GM23338 (cell line): ENCODE data around the gene COMMD3. TPM values are rescaled to one million over a fixed set of nuclear protein-coding genes. Genes with fewer than 3 reads are reported as not detected.

ENCODE experiments used
- ATAC-seq: fragments of 200-7000 bp; cut with Tn5 transposase; 3 replicates; pipeline ENCODE4 v1.9.1; 2020
- DNase-seq: peaks from one replicate; pipeline ENCODE4 v3.0.0-alpha.2; 2015; ENCODE audit warnings: low spot score
- H2AFZ ChIP-seq: fragments of 200-600 bp; sonication (generic); 2 replicates; pipeline ENCODE4 v1.8.0; 2016; ENCODE audit warnings: antibody characterized with exemption, mild to moderate bottlenecking, moderate library complexity
- H3F3A ChIP-seq: fragments of 200-600 bp; sonication (generic); replicated peaks from 2 replicates; pipeline ENCODE4 v1.8.0; 2017; ENCODE audit warnings: antibody characterized with exemption, mixed run types, low read depth
- H3K27ac ChIP-seq: fragments of 200-600 bp; sonication (generic); 2 replicates; pipeline ENCODE4 v1.6.1; 2016; ENCODE audit warnings: low read depth
- H3K27me3 ChIP-seq: fragments of 200-600 bp; sonication (generic); 2 replicates; pipeline ENCODE4 v1.8.0; 2016; ENCODE audit warnings: mild to moderate bottlenecking, mixed run types, moderate library complexity; ENCODE audit not compliant: insufficient read depth
- H3K36me3 ChIP-seq: fragments of 200-600 bp; sonication (generic); 2 replicates; pipeline ENCODE4 v1.8.0; 2016; ENCODE audit warnings: mild to moderate bottlenecking; ENCODE audit not compliant: insufficient read depth
- H3K4me1 ChIP-seq: fragments of 200-600 bp; sonication (generic); 2 replicates; pipeline ENCODE4 v1.8.0; 2016; ENCODE audit warnings: mild to moderate bottlenecking, moderate library complexity; ENCODE audit not compliant: insufficient read depth
- H3K4me2 ChIP-seq: fragments of 200-600 bp; sonication (generic); 2 replicates; pipeline ENCODE4 v1.7.1; 2017; ENCODE audit warnings: mixed run types
- H3K4me3 ChIP-seq: fragments of 200-600 bp; sonication (generic); 2 replicates; pipeline ENCODE4 v1.6.1; 2016; ENCODE audit warnings: mixed run types
- H3K79me2 ChIP-seq: fragments of 200-600 bp; sonication (generic); replicated peaks from 2 replicates; pipeline ENCODE4 v1.8.0; 2017; ENCODE audit warnings: mild to moderate bottlenecking; ENCODE audit not compliant: insufficient read depth
- H3K9me2 ChIP-seq: fragments of 200-600 bp; sonication (generic); 2 replicates; pipeline ENCODE4 v1.8.0; 2017; ENCODE audit not compliant: insufficient read depth
- H4K20me1 ChIP-seq: fragments of 200-600 bp; sonication (generic); replicated peaks from 2 replicates; pipeline ENCODE4 v1.8.0; 2017; ENCODE audit warnings: mild to moderate bottlenecking; ENCODE audit not compliant: insufficient read depth
- H3K27ac Mint-ChIP-seq: 2 replicates; pipeline ENCODE4 v1.8.0; 2020; ENCODE audit warnings: inconsistent platforms, mild to moderate bottlenecking, moderate library complexity, mixed read lengths
- H3K27me3 Mint-ChIP-seq: 3 replicates; pipeline ENCODE4 v1.8.0; 2022; ENCODE audit warnings: low read depth, mild to moderate bottlenecking, moderate library complexity, mixed read lengths, inconsistent platforms; ENCODE audit not compliant: insufficient read depth, poor library complexity
- H3K36me3 Mint-ChIP-seq: 3 replicates; pipeline ENCODE4 v1.8.0; 2021; ENCODE audit warnings: low read depth, mild to moderate bottlenecking, inconsistent platforms, moderate library complexity, mixed read lengths
- H3K4me1 Mint-ChIP-seq: 3 replicates; pipeline ENCODE4 v1.8.0; 2020; ENCODE audit warnings: mild to moderate bottlenecking, inconsistent platforms, mixed read lengths
- H3K4me3 Mint-ChIP-seq: 3 replicates; pipeline ENCODE4 v1.8.0; 2021; ENCODE audit warnings: moderate library complexity, mild to moderate bottlenecking, inconsistent platforms, mixed read lengths
- H3K9me3 Mint-ChIP-seq: 3 replicates; pipeline ENCODE4 v1.8.0; 2020; ENCODE audit warnings: moderate library complexity, mild to moderate bottlenecking, inconsistent platforms, mixed read lengths
- CREB1 ChIP-seq: fragments of 250-450 bp; sonication (Bioruptor Pico); IDR thresholded peaks from 2 replicates; pipeline ENCODE4 v1.5.0; 2020; ENCODE audit warnings: low read depth, mild to moderate bottlenecking, moderate library complexity
- CTCF ChIP-seq, 2 experiments: fragments of 200-600 bp in 1 of 2; sonication (generic) in 1 of 2; conservative IDR thresholded peaks; 2 replicates each; pipeline versions ENCODE4 v1.5.1 to v1.6.1; 2016 to 2017; ENCODE audit warnings: antibody characterized with exemption in 2 of 2, low read depth in 2 of 2, mild to moderate bottlenecking in 2 of 2, moderate library complexity in 1 of 2
- ETS1 ChIP-seq: IDR thresholded peaks from 2 replicates; pipeline ENCODE4 v1.6.1; 2016; ENCODE audit warnings: antibody characterized with exemption
- EZH2 ChIP-seq: fragments of 200-600 bp; sonication (generic); IDR thresholded peaks from one replicate; pipeline ENCODE4 v1.8.0; 2017; ENCODE audit warnings: antibody characterized with exemption, mild to moderate bottlenecking, low read depth; ENCODE audit not compliant: unreplicated experiment
- EZH2phosphoT487 ChIP-seq: fragments of 200-600 bp; sonication (generic); IDR thresholded peaks from one replicate; pipeline ENCODE4 v1.8.1; 2018; ENCODE audit warnings: antibody characterized with exemption; ENCODE audit not compliant: unreplicated experiment
- JUNB ChIP-seq: IDR thresholded peaks from one replicate; pipeline ENCODE4 v1.6.1; 2016; ENCODE audit warnings: antibody characterized with exemption; ENCODE audit not compliant: unreplicated experiment
- NANOG ChIP-seq: IDR thresholded peaks from 2 replicates; pipeline ENCODE4 v1.6.1; 2016; ENCODE audit warnings: antibody characterized with exemption, borderline replicate concordance
- POLR2AphosphoS5 ChIP-seq: IDR thresholded peaks from 2 replicates; pipeline ENCODE4 v1.6.1; 2016; ENCODE audit warnings: antibody characterized with exemption, low read depth
- REST ChIP-seq: IDR thresholded peaks from one replicate; pipeline ENCODE4 v1.6.1; 2018; ENCODE audit warnings: antibody characterized with exemption; ENCODE audit not compliant: unreplicated experiment
- STAT1 ChIP-seq: IDR thresholded peaks from one replicate; pipeline ENCODE4 v1.6.1; 2016; ENCODE audit warnings: antibody characterized with exemption; ENCODE audit not compliant: unreplicated experiment
- ZNF114 ChIP-seq: fragments of 250-450 bp; sonication (Bioruptor Pico); IDR thresholded peaks from 2 replicates; pipeline ENCODE4 v1.5.0; 2020; ENCODE audit warnings: mild to moderate bottlenecking, moderate library complexity
- ZNF331 ChIP-seq: fragments of 250-450 bp; sonication (Bioruptor Pico); IDR thresholded peaks from 2 replicates; pipeline ENCODE4 v1.5.0; 2020; ENCODE audit warnings: low read depth, mild to moderate bottlenecking, moderate library complexity
- polyA plus RNA-seq: library from polyadenylated mRNA; unstranded; fragments of >200 nt; fragmentation: Nextera tagmentation; extraction: Ambion mirVana; gene quantifications from 2 replicates; pipeline ENCODE4 v1.2.1, GENCODE V29; 2016
- total RNA-seq: library from RNA; depleted of rRNA; stranded (reverse); fragments of >200 nt; shearing (Covaris generic); gene quantifications from 2 replicates; pipeline ENCODE4 v1.2.3, GENCODE V29; 2014
- TF ChIP-seq, protein P1 (sequence below): fragments of 250-450 bp; sonication (Bioruptor Pico); IDR thresholded peaks from 2 replicates; pipeline ENCODE4 v1.5.0; 2020; ENCODE audit warnings: mild to moderate bottlenecking, moderate library complexity

COMMD3 gene
- total and polyA plus RNA-seq, 2 experiments from 2014 or later = 1.1 to 5.2 TPM

GRCh38 chr10:22349755-22350154 lies 33.6 kb downstream of the COMMD3 start:
- Mint-ChIP-seq H3K4me1 (no peaks in the 10 kb centered on the region), H3K36me3 (no peaks in the 10 kb centered on the region), H3K27ac (no peak overlapping the region), H3K4me3 (no peak overlapping the region), H3K9me3 (no peaks in the 10 kb centered on the region), H3K27me3 (peaks cover 41% of the 10 kb centered on the region)
- Histone ChIP-seq H3K4me1 (peaks cover 1% of the 10 kb centered on the region; the same call in 1 of the 2 replicates), H3K27me3 (peaks cover 49% of the 10 kb centered on the region), H3F3A (peaks cover 5% of the 10 kb centered on the region), H4K20me1 (no peaks in the 10 kb centered on the region; the same call in 1 of the 2 replicates), H3K4me2 (no peak overlapping the region), H3K4me3 (no peak overlapping the region), H2AFZ (no peak overlapping the region), H3K79me2 (no peaks in the 10 kb centered on the region), H3K36me3 (no peaks in the 10 kb centered on the region), H3K9me2 (no peaks in the 10 kb centered on the region), H3K27ac (no peak overlapping the region)
- DNase-seq = no peak
- no peak for ATAC-seq
- TF ChIP-seq CREB1 (CRISPR knock-in tag) (no peak), JUNB (no peak), REST (no peak), ZNF331 (CRISPR knock-in tag) (no peak), POLR2AphosphoS5 (no peak), EZH2 (no peak), NANOG (no peak), ETS1 (no peak), CTCF (conservative IDR thresholded peaks at IDR 0.05; ENCODE audit: low read depth in 2 of 2) (no peak), STAT1 (no peak), ZNF114 (CRISPR knock-in tag) (no peak), EZH2phosphoT487 (no peak)
- TF ChIP-seq, protein P1, sequence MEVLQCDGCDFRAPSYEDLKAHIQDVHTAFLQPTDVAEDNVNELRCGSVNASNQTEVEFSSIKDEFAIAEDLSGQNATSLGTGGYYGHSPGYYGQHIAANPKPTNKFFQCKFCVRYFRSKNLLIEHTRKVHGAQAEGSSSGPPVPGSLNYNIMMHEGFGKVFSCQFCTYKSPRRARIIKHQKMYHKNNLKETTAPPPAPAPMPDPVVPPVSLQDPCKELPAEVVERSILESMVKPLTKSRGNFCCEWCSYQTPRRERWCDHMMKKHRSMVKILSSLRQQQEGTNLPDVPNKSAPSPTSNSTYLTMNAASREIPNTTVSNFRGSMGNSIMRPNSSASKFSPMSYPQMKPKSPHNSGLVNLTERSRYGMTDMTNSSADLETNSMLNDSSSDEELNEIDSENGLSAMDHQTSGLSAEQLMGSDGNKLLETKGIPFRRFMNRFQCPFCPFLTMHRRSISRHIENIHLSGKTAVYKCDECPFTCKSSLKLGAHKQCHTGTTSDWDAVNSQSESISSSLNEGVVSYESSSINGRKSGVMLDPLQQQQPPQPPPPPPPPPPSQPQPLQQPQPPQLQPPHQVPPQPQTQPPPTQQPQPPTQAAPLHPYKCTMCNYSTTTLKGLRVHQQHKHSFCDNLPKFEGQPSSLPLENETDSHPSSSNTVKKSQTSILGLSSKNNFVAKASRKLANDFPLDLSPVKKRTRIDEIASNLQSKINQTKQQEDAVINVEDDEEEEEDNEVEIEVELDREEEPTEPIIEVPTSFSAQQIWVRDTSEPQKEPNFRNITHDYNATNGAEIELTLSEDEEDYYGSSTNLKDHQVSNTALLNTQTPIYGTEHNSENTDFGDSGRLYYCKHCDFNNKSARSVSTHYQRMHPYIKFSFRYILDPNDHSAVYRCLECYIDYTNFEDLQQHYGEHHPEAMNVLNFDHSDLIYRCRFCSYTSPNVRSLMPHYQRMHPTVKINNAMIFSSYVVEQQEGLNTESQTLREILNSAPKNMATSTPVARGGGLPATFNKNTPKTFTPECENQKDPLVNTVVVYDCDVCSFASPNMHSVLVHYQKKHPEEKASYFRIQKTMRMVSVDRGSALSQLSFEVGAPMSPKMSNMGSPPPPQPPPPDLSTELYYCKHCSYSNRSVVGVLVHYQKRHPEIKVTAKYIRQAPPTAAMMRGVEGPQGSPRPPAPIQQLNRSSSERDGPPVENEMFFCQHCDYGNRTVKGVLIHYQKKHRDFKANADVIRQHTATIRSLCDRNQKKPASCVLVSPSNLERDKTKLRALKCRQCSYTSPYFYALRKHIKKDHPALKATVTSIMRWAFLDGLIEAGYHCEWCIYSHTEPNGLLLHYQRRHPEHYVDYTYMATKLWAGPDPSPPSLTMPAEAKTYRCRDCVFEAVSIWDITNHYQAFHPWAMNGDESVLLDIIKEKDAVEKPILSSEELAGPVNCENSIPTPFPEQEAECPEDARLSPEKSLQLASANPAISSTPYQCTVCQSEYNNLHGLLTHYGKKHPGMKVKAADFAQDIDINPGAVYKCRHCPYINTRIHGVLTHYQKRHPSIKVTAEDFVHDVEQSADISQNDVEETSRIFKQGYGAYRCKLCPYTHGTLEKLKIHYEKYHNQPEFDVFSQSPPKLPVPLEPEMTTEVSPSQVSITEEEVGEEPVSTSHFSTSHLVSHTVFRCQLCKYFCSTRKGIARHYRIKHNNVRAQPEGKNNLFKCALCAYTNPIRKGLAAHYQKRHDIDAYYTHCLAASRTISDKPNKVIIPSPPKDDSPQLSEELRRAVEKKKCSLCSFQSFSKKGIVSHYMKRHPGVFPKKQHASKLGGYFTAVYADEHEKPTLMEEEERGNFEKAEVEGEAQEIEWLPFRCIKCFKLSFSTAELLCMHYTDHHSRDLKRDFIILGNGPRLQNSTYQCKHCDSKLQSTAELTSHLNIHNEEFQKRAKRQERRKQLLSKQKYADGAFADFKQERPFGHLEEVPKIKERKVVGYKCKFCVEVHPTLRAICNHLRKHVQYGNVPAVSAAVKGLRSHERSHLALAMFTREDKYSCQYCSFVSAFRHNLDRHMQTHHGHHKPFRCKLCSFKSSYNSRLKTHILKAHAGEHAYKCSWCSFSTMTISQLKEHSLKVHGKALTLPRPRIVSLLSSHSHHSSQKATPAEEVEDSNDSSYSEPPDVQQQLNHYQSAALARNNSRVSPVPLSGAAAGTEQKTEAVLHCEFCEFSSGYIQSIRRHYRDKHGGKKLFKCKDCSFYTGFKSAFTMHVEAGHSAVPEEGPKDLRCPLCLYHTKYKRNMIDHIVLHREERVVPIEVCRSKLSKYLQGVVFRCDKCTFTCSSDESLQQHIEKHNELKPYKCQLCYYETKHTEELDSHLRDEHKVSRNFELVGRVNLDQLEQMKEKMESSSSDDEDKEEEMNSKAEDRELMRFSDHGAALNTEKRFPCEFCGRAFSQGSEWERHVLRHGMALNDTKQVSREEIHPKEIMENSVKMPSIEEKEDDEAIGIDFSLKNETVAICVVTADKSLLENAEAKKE = no peak
